NOMO-1 treated with dmso at 0.1 percent for 144 hours (cell line): ENCODE measurements around the gene DAPK2.

Experiments used
- DNase-seq: peaks from one replicate; lab custom pipeline; 2025; ENCODE audit not compliant: unreplicated experiment; lab: John Stamatoyannopoulos, UW

DAPK2 gene

GRCh38 chr15:63874616-63875015 is 171.7 kb downstream of the DAPK2 start:
- DNase-seq: no peak

DNA sequence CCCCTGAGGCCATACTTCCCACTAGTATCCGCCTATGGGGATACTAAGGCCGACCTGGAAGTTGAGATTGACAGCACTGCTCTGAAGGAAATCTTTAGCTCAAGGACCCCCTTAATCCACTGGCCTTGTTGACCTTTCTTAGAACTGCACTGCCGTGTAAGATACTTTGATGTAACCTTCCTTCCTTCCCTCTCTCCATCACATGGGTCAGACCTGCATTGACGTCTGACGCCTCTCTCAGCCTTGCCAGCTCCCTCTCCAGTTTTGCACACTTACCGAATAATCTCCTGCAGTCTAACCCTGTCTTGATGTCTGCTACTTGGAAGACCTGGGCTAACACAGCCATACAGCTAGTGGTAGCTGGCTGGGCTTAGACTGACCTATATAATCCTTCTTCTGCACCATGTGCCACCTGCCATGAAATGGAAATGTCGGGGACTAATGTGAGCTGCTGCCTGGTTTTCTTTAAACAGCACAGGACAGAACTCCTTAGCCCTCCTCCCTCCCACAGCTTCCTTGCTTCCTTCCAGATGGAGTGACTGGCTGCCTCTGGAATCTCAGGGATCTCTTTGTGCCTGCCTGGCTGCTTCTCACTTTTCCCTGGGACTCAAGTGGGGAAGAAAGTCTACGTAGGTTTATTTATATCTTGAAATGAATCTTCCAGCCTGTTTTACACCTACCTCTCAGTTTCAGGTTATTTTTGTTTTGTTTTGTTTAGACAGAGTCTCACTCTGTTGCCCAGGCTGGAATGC is 173.3 kb downstream of the DAPK2 start:
- DNase-seq: no peak

- DNase-seq: no peak
Observed at GRCh38 chr15:63870487-63871209, 175.6 kb downstream of the DAPK2 start.

DNA sequence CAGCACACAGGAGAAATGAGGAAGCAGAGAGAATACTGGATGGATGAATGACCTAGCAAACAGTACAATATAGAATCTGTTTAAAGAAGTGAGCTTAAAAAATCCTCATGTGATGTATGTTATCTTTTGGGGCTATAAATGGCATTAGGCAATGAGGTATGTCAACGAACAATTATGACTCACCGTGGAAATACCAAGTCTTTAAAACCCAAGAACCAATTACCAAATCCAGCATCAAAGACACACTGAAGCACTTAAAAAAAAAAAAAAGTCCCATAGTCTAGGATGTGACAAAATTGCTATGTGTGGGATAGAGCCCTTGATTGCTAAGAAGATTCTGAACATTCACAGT is 176.3 kb downstream of the DAPK2 start:
- DNase-seq: peak; percentile 52

GRCh38 chr15:63869371-63870042 is 176.8 kb downstream of the DAPK2 start:
- DNase-seq: no peak

- no peak for DNase-seq
Observed at GRCh38 chr15:63864186-63864585, 182.1 kb downstream of the DAPK2 start.

GRCh38 chr15:63861946-63862517 is 184.3 kb downstream of the DAPK2 start:
- DNase-seq: no peak

DNA sequence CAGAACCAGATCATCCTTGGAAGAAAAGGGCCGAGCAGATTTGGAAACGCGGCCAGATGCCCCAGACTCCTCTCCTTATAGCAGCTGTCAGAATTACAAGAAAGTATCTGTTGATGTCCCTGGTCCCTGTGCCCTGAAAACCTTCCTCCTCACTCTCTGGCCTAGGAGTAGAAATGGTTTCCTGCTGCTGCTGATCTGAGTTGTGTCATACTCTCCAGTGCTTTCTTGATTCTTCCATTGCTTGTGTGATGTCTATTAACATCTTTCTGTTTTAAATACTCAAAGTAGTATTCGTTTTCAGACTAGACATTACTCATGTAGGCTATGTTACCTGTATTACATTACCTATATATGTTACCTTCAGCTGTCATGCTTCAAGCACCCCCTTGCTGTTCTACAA is 185.7 kb downstream of the DAPK2 start:
- DNase-seq: no peak

- no peak for DNase-seq
Observed at GRCh38 chr15:63860155-63860554, 186.1 kb downstream of the DAPK2 start.

DNA sequence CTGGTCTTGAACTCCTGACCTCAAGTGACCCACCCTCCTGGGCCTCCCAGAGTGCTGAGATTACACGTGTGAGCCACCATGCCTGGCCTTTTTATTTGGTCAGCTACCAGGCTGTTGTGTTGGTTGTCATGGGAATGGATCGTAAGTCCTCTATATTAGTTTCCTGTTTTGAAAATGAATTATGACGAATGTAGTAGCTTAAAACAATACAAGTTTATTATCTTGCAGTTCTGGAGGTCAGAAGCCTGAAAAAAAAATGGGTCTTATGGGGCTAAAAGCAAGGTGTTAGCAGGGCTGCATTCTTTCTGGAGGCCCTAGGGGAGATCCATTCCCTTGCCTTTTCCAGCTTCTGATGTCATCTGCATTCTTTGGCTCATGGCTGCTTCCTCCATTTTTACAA is 187.4 kb downstream of the DAPK2 start:
- no peak for DNase-seq

DNA sequence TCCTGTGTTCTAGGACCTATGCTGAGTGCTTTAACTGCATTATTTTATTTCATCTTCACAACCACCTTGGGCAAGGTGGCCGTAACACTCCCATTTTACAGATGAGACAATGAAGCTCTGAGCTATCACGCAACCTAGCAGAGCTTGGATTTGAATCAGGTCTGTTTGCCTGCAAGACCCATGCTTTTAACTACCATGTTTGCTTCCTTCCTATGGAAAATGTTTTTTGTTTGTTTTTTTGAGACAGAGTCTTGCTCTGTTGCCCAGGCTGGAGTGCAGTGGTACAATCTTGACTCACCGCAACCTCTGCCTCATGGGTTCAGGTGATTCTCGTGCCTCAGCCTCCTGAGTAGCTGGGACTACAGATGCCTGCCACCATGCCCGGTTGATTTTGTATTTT is 187.8 kb downstream of the DAPK2 start:
- no peak for DNase-seq

DNA sequence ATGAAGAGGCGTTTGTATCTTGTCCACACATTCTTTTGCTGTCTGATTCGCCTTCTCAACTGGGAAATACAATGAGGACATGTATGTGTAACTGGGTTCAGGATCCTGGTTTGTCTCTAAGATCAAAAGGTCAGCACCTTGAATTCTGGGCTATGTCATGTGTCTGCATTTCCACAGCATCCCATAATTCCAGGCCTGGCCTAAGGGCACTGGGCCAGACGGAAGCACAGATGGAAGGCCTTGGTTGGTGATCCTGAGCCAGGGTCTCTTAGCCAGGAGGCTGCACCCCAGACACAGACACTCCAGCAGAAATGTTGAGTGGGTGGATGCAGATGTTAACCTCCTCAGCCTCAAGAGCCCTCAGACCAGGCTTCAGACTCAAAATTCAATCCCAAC is 188.8 kb downstream of the DAPK2 start:
- DNase-seq: no peak
